H9 (cell line): ENCODE results near the gene CFAP54. TPM values are rescaled to one million over a fixed set of nuclear protein-coding genes. Genes with fewer than 3 reads are reported as not detected.
A peak's percentile ranks its signal among the peaks of the same experiment; 100 is the strongest.

ENCODE experiments used
- DNase-seq: peaks from one replicate; pipeline ENCODE4 v3.0.0-alpha.2; 2017
- H2AFZ ChIP-seq: one replicate; pipeline ENCODE4 v1.6.1; 2013; ENCODE audit warnings: mild to moderate bottlenecking, low read length, control low read depth, moderate library complexity
- H2AK5ac ChIP-seq: 2 replicates; pipeline ENCODE4 v1.6.1; 2013; ENCODE audit warnings: low read length, control low read depth, mixed read lengths; ENCODE audit not compliant: insufficient read length
- H2BK120ac ChIP-seq: one replicate; pipeline ENCODE4 v1.6.1; 2013; ENCODE audit warnings: low read depth, mild to moderate bottlenecking, low read length, control low read depth, inconsistent platforms; ENCODE audit not compliant: poor library complexity, severe bottlenecking
- H2BK12ac ChIP-seq: 2 replicates; pipeline ENCODE4 v1.6.1; 2013; ENCODE audit warnings: low read length, control low read depth, mixed read lengths, low read depth; ENCODE audit not compliant: insufficient read length
- H2BK15ac ChIP-seq: 2 replicates; pipeline ENCODE4 v1.6.1; 2013; ENCODE audit warnings: low read depth, low read length, control low read depth
- H2BK20ac ChIP-seq: one replicate; pipeline ENCODE4 v1.6.1; 2013; ENCODE audit warnings: low read depth, mild to moderate bottlenecking, low read length, control low read depth, inconsistent platforms; ENCODE audit not compliant: poor library complexity, severe bottlenecking
- H2BK5ac ChIP-seq: 2 replicates; pipeline ENCODE4 v1.6.1; 2013; ENCODE audit warnings: low read length, control low read depth, mixed read lengths; ENCODE audit not compliant: insufficient read length
- H3K14ac ChIP-seq: 2 replicates; pipeline ENCODE4 v1.6.1; 2013; ENCODE audit warnings: low read length, control low read depth; ENCODE audit not compliant: insufficient read depth
- H3K18ac ChIP-seq: 2 replicates; pipeline ENCODE4 v1.6.1; 2013; ENCODE audit warnings: low read depth, mild to moderate bottlenecking, mixed read lengths, low read length, control low read depth; ENCODE audit not compliant: insufficient read length
- H3K23ac ChIP-seq: 2 replicates; pipeline ENCODE4 v1.6.1; 2013; ENCODE audit warnings: low read length, control low read depth, mixed read lengths, low read depth; ENCODE audit not compliant: insufficient read length
- H3K23me2 ChIP-seq: 2 replicates; pipeline ENCODE4 v1.6.1; 2013; ENCODE audit warnings: low read depth, mild to moderate bottlenecking, mixed read lengths, low read length, control low read depth; ENCODE audit not compliant: insufficient read length, poor library complexity, severe bottlenecking
- H3K27ac ChIP-seq: 2 replicates; pipeline ENCODE4 v1.5.1; 2013; ENCODE audit warnings: low read length, control low read depth, mixed read lengths, low read depth; ENCODE audit not compliant: insufficient read length
- H3K27me3 ChIP-seq: 2 replicates; pipeline ENCODE4 v1.6.1; 2013; ENCODE audit warnings: low read length, control low read depth, inconsistent platforms; ENCODE audit not compliant: insufficient read depth
- H3K4ac ChIP-seq: 2 replicates; pipeline ENCODE4 v1.6.1; 2013; ENCODE audit warnings: low read depth, mild to moderate bottlenecking, control low read depth, inconsistent platforms, low read length, moderate library complexity
- H3K4me1 ChIP-seq: 2 replicates; pipeline ENCODE4 v1.6.1; 2013; ENCODE audit warnings: low read length, control low read depth, inconsistent platforms; ENCODE audit not compliant: insufficient read depth
- H3K4me2 ChIP-seq: 2 replicates; pipeline ENCODE4 v1.6.1; 2013; ENCODE audit warnings: low read length, control low read depth, mixed read lengths; ENCODE audit not compliant: insufficient read length, insufficient read depth
- H3K56ac ChIP-seq: 2 replicates; pipeline ENCODE4 v1.6.1; 2013; ENCODE audit warnings: low read depth, mild to moderate bottlenecking, mixed read lengths, low read length, control low read depth; ENCODE audit not compliant: insufficient read length
- H3K79me1 ChIP-seq: 2 replicates; pipeline ENCODE4 v1.6.1; 2013; ENCODE audit warnings: low read depth, mild to moderate bottlenecking, moderate library complexity, low read length, control low read depth, inconsistent platforms; ENCODE audit not compliant: insufficient read depth, poor library complexity, severe bottlenecking
- H3K79me2 ChIP-seq: 2 replicates; pipeline ENCODE4 v1.6.1; 2013; ENCODE audit warnings: low read length, control low read depth, inconsistent platforms; ENCODE audit not compliant: insufficient read depth
- H3K9ac ChIP-seq: 2 replicates; pipeline ENCODE4 v1.6.1; 2013; ENCODE audit warnings: low read length, control low read depth, mixed read lengths; ENCODE audit not compliant: insufficient read length; ENCODE audit errors: extremely low read depth
- H3K9me3 ChIP-seq: one replicate; pipeline ENCODE4 v1.6.1; 2013; ENCODE audit warnings: low read depth, low read length, inconsistent platforms; ENCODE audit not compliant: control insufficient read depth
- H3T11ph ChIP-seq: one replicate; pipeline ENCODE4 v1.6.1; 2013; ENCODE audit warnings: mild to moderate bottlenecking, low read length, control low read depth, inconsistent platforms
- H4K20me1 ChIP-seq: one replicate; pipeline ENCODE4 v1.6.1; 2013; ENCODE audit not compliant: control insufficient read depth, insufficient read length, insufficient read depth
- H4K5ac ChIP-seq: 2 replicates; pipeline ENCODE4 v1.6.1; 2013; ENCODE audit warnings: low read depth, mild to moderate bottlenecking, mixed read lengths, low read length, control low read depth; ENCODE audit not compliant: insufficient read length
- H4K8ac ChIP-seq: replicated peaks from 2 replicates; pipeline ENCODE4 v1.6.1; 2013; ENCODE audit warnings: low read length, control low read depth, mixed read lengths, low read depth; ENCODE audit not compliant: insufficient read length
- H4K91ac ChIP-seq: 2 replicates; pipeline ENCODE4 v1.6.1; 2013; ENCODE audit warnings: low read depth, mild to moderate bottlenecking, moderate library complexity, mixed read lengths, low read length, control low read depth; ENCODE audit not compliant: insufficient read length
- H3K27ac Mint-ChIP-seq, 3 experiments: 2 replicates in 2 of 3; 3 replicates in 1 of 3; pipeline ENCODE4 v1.8.0; 2020 to 2021; ENCODE audit warnings: mixed read lengths in 3 of 3, mild to moderate bottlenecking in 1 of 3, moderate library complexity in 1 of 3
- H3K27me3 Mint-ChIP-seq: 2 replicates; pipeline ENCODE4 v1.8.0; 2021; ENCODE audit warnings: low read depth, mild to moderate bottlenecking, moderate library complexity, mixed read lengths
- H3K36me3 Mint-ChIP-seq, 3 experiments: 2 replicates in 2 of 3; 3 replicates in 1 of 3; pipeline ENCODE4 v1.8.0; 2020 to 2021; ENCODE audit warnings: low read depth in 3 of 3, mixed read lengths in 3 of 3; ENCODE audit not compliant: insufficient read depth in 1 of 3
- H3K4me1 Mint-ChIP-seq, 2 experiments: 2 replicates each; pipeline ENCODE4 v1.8.0; 2020; ENCODE audit warnings: mixed read lengths in 2 of 2
- H3K4me3 Mint-ChIP-seq, 2 experiments: 2 replicates in 1 of 2; 3 replicates in 1 of 2; pipeline ENCODE4 v1.8.0; 2020 to 2021; ENCODE audit warnings: mild to moderate bottlenecking in 2 of 2, mixed read lengths in 2 of 2, moderate library complexity in 1 of 2
- H3K9me3 Mint-ChIP-seq, 2 experiments: 2 replicates in 1 of 2; 3 replicates in 1 of 2; pipeline ENCODE4 v1.8.0; 2020; ENCODE audit warnings: mild to moderate bottlenecking in 2 of 2, mixed read lengths in 2 of 2, moderate library complexity in 1 of 2
- CTCF ChIP-seq: fragments of 200-600 bp; sonication (generic); conservative IDR thresholded peaks from 3 replicates; pipeline ENCODE4 v1.8.0; 2021; ENCODE audit warnings: antibody characterized with exemption, mild to moderate bottlenecking
- WGBS: extraction: QIAGEN DNeasy Blood & Tissue Kit; methylation state at CpG from one replicate; pipeline ENCODE4 v1.1.7; 2013; ENCODE audit warnings: missing lambda C conversion rate, low lambda C conversion rate, mixed read lengths; ENCODE audit not compliant: insufficient read length; ENCODE audit errors: extremely low coverage; 5-methylcytosine and 5-hydroxymethylcytosine counted together
- long read RNA-seq: library from polyadenylated mRNA; unstranded; transcript quantifications from one replicate; pipeline ENCODE4 v2.0.0, GENCODE V29; 2020
- total RNA-seq: library from RNA; stranded (reverse); gene quantifications from 2 replicates; pipeline ENCODE4 v1.2.1, GENCODE V29; 2021

CFAP54 gene
- total RNA-seq, result 0.24 and 0.33 TPM in 2 replicates
- long read RNA-seq, result 0 reads

GRCh38 chr12:96489392-96490056, at the start of gene CFAP54:
TSS of gene CFAP54 (plus strand) at chr12:96489577. CDS start at chr12:96489610, 33 bp downstream.
- Histone ChIP-seq H3K9ac (no peak within 1 kb of the TSS), H2BK5ac (no peak within 1 kb of the TSS), H3K27me3 (no peaks in the 10 kb centered on the region), H3K56ac (no peak within 1 kb of the TSS), H4K20me1 (no peaks in the 10 kb centered on the region), H2BK120ac (no peak within 1 kb of the TSS), H3K23me2 (no peaks in the 10 kb centered on the region), H4K8ac (no peak within 1 kb of the TSS), H2BK15ac (no peak within 1 kb of the TSS), H3K79me2 (no peaks in the 10 kb centered on the region), H3K18ac (peak within 1 kb of the TSS; percentile 34), H2BK20ac (no peak within 1 kb of the TSS), H2AFZ (no peak within 1 kb of the TSS), H3K23ac (no peak within 1 kb of the TSS), H4K91ac (no peak within 1 kb of the TSS), H4K5ac (no peak within 1 kb of the TSS), H3K27ac (no peak within 1 kb of the TSS), H3K14ac (peak within 1 kb of the TSS; percentile 64; the same call in 1 of the 2 replicates), H2AK5ac (no peak within 1 kb of the TSS), H2BK12ac (no peak within 1 kb of the TSS), H3K9me3 (no peaks in the 10 kb centered on the region), H3T11ph (no peak within 1 kb of the TSS), H3K79me1 (no peaks in the 10 kb centered on the region), H3K4me1 (no peaks in the 10 kb centered on the region), H3K4ac (no peak within 1 kb of the TSS), H3K4me2 (peak within 1 kb of the TSS; percentile 67)
- Mint-ChIP-seq H3K36me3 (no peaks in the 10 kb centered on the region; a peak in 1 of 7 replicates), H3K4me1 (peaks cover 3 to 8% of the 10 kb centered on the region in 2 experiments; a peak in 3 of 4 replicates), H3K4me3 (peak within 1 kb of the TSS; percentile 91 to 92), H3K27me3 (peaks cover 16% of the 10 kb centered on the region), H3K9me3 (no peaks in the 10 kb centered on the region), H3K27ac (peak within 1 kb of the TSS in 2 of 3 experiments; percentile 5 to 95; a peak in 2 of 7 replicates)
- peak; percentile 88 for TF ChIP-seq CTCF
- no CpG with 5 or more reads among the region's 53 CpGs for WGBS
- peak; percentile 95 for DNase-seq
